ENCODE measurements around the gene PTPN3.

Gene PTPN3

GRCh38 chr9:109477258-109478050 is 20.7 kb downstream of the PTPN3 start:
- TF ChIP-seq ZFP30 (CRISPR knock-in tag; IDR thresholded peaks at IDR 0.05): no peak
- ATAC-seq: no peak

DNA sequence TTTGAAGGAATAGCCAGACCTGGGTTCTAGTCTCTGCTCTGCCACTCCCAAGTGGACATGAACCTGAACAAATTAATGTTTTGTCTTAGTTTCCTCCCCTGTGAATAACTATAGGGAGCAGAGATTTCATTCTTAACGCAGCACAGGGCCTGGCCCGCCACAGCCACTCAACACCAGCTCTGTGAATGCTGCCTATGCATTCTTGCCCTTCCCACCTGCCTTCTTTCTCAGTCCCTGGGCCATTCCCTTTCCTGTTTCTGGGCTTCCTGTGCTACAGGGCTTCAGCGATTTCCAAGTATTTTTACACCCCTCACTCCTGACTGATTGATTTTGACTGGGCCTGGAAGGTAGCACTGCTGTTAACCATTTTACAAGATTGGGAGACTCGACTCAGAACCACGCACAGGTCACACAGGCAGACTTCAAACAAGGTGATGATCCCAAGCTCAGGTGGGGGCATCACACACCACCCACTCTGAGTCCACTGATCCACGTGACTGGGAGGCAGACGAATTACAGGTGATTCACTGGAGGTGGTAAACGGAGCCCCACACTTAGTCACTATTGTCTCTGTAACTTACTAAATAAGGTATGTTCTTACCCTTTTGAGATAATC is 21.4 kb downstream of the PTPN3 start:
- no peak for ATAC-seq

DNA sequence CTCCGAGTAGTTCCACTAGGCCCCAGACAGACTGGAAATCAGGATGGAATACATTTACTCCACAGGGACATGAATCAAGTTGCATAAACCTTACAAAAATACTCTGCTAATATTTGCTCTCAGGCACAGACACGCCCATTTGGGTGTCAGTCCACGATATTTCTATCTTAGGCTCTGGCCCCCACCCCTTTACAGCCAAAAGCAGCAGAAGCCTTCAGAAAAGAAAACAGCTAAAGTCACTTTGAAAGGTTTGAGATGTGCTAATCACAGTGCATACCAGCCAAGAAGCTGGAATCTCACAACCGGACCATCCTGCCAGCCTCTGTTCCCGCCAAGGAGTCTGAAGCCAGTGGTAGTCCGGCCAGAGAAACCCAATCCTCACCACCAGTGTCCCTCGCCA is 22.6 kb downstream of the PTPN3 start:
- ATAC-seq: no peak
- TF ChIP-seq ZNF70 (CRISPR knock-in tag; IDR thresholded peaks at IDR 0.05) (no peak), BACH2 (CRISPR knock-in tag; IDR thresholded peaks at IDR 0.05; ENCODE audit: borderline replicate concordance) (no peak), ARNTL (CRISPR knock-in tag; IDR thresholded peaks at IDR 0.05; ENCODE audit: borderline replicate concordance, low read depth) (no peak), TCF4 (CRISPR knock-in tag; IDR thresholded peaks at IDR 0.05; ENCODE audit: borderline replicate concordance) (no peak), ZC3H10 (CRISPR knock-in tag; IDR thresholded peaks at IDR 0.05) (no peak), OSR1 (CRISPR knock-in tag; IDR thresholded peaks at IDR 0.05) (no peak), ZFP3 (CRISPR knock-in tag; IDR thresholded peaks at IDR 0.05) (no peak), TOX (CRISPR knock-in tag; IDR thresholded peaks at IDR 0.05; ENCODE audit: borderline replicate concordance) (no peak), ZNF565 (CRISPR knock-in tag; conservative IDR thresholded peaks at IDR 0.05; ENCODE audit: low read depth) (no peak), GLIS3 (CRISPR knock-in tag; IDR thresholded peaks at IDR 0.05) (no peak), CSDC2 (CRISPR knock-in tag; IDR thresholded peaks at IDR 0.05) (no peak), SNAI2 (CRISPR knock-in tag; IDR thresholded peaks at IDR 0.05) (no peak), CSRNP3 (CRISPR knock-in tag; IDR thresholded peaks at IDR 0.05) (no peak)
- TF ChIP-seq, protein P1, sequence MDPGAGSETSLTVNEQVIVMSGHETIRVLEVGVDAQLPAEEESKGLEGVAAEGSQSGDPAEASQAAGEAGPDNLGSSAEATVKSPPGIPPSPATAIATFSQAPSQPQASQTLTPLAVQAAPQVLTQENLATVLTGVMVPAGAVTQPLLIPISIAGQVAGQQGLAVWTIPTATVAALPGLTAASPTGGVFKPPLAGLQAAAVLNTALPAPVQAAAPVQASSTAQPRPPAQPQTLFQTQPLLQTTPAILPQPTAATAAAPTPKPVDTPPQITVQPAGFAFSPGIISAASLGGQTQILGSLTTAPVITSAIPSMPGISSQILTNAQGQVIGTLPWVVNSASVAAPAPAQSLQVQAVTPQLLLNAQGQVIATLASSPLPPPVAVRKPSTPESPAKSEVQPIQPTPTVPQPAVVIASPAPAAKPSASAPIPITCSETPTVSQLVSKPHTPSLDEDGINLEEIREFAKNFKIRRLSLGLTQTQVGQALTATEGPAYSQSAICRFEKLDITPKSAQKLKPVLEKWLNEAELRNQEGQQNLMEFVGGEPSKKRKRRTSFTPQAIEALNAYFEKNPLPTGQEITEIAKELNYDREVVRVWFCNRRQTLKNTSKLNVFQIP (CRISPR knock-in tag; IDR thresholded peaks at IDR 0.05; ENCODE audit: borderline replicate concordance, low read depth): no peak
- TF ChIP-seq, protein P2, sequence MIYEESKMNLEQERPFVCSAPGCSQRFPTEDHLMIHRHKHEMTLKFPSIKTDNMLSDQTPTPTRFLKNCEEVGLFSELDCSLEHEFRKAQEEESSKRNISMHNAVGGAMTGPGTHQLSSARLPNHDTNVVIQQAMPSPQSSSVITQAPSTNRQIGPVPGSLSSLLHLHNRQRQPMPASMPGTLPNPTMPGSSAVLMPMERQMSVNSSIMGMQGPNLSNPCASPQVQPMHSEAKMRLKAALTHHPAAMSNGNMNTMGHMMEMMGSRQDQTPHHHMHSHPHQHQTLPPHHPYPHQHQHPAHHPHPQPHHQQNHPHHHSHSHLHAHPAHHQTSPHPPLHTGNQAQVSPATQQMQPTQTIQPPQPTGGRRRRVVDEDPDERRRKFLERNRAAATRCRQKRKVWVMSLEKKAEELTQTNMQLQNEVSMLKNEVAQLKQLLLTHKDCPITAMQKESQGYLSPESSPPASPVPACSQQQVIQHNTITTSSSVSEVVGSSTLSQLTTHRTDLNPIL (CRISPR knock-in tag; IDR thresholded peaks at IDR 0.05; ENCODE audit: low read depth): no peak

More for the DNA sequence above, 21.4 kb downstream of the PTPN3 start:
- no peak for TF ChIP-seq CSRNP3 (CRISPR knock-in tag; IDR thresholded peaks at IDR 0.05)
- no peak for TF ChIP-seq SNAI2 (CRISPR knock-in tag; IDR thresholded peaks at IDR 0.05)

GRCh38 chr9:109474944-109475343 is 23.2 kb downstream of the PTPN3 start:
- TF ChIP-seq PATZ1 (CRISPR knock-in tag; IDR thresholded peaks at IDR 0.05; ENCODE audit: borderline replicate concordance) (no peak), RARB (CRISPR knock-in tag; IDR thresholded peaks at IDR 0.05) (no peak), CSDC2 (CRISPR knock-in tag; IDR thresholded peaks at IDR 0.05) (no peak), ZNF8 (CRISPR knock-in tag; IDR thresholded peaks at IDR 0.05) (no peak), ESRRG (CRISPR knock-in tag; IDR thresholded peaks at IDR 0.05) (no peak), ISL1 (CRISPR knock-in tag; IDR thresholded peaks at IDR 0.05) (no peak), GLIS3 (CRISPR knock-in tag; IDR thresholded peaks at IDR 0.05) (no peak), ZC3H10 (CRISPR knock-in tag; IDR thresholded peaks at IDR 0.05) (no peak), TOX (CRISPR knock-in tag; IDR thresholded peaks at IDR 0.05; ENCODE audit: borderline replicate concordance) (no peak)
- no peak for ATAC-seq
